Adrenal gland (tissue), 5 donors: ENCODE measurements around the gene CXADR.

Experiments used
- POLR2A ChIP-seq, 2 donors: fragments of 450-650 bp; IDR thresholded peaks; one replicate each; pipeline ENCODE4 v1.6.1; 2017; ENCODE audit warnings: antibody characterized with exemption in 2 of 2, mild to moderate bottlenecking in 2 of 2, moderate library complexity in 1 of 2
- TF ChIP-seq, protein P1 (sequence below), 6 experiments: fragments of 450-650 bp in 4 of 6; fragments of 200-600 bp in 2 of 6; sonication (generic) in 1 of 6; IDR thresholded peaks; 1 replicate in 5 of 6; 2 replicates in 1 of 6; pipeline versions ENCODE4 v1.5.1 to v1.8.0; 2016 to 2021; ENCODE audit warnings: antibody characterized with exemption in 6 of 6, mild to moderate bottlenecking in 2 of 6, moderate library complexity in 1 of 6
- donor health status: DM: no; HTN: no; CAD: no.

GRCh38 chr21:17578876-17579275, 66.0 kb downstream of the CXADR start:
- TF ChIP-seq, protein P1, sequence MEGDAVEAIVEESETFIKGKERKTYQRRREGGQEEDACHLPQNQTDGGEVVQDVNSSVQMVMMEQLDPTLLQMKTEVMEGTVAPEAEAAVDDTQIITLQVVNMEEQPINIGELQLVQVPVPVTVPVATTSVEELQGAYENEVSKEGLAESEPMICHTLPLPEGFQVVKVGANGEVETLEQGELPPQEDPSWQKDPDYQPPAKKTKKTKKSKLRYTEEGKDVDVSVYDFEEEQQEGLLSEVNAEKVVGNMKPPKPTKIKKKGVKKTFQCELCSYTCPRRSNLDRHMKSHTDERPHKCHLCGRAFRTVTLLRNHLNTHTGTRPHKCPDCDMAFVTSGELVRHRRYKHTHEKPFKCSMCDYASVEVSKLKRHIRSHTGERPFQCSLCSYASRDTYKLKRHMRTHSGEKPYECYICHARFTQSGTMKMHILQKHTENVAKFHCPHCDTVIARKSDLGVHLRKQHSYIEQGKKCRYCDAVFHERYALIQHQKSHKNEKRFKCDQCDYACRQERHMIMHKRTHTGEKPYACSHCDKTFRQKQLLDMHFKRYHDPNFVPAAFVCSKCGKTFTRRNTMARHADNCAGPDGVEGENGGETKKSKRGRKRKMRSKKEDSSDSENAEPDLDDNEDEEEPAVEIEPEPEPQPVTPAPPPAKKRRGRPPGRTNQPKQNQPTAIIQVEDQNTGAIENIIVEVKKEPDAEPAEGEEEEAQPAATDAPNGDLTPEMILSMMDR (IDR thresholded peaks at IDR 0.05), result no peak
- TF ChIP-seq POLR2A (IDR thresholded peaks at IDR 0.05), result no peak
